GM12873 (cell line): ENCODE measurements around the gene PLEKHH1.
A peak's percentile ranks its signal among the peaks of the same experiment; 100 is the strongest.

Experiments
- CTCF ChIP-seq: IDR thresholded peaks from 2 replicates; pipeline ENCODE4 v1.5.1; 2012; ENCODE audit warnings: low read depth, mild to moderate bottlenecking, moderate library complexity, low read length, control low read depth; ENCODE audit not compliant: insufficient read depth; ENCODE audit errors: missing control alignments

PLEKHH1 gene

GRCh38 chr14:67532998-67533753, at the start of gene PLEKHH1:
PLEKHH1 (plus strand) TSS chr14:67533290; CDS start chr14:67541868, 8,578 bp downstream.
- TF ChIP-seq CTCF = no peak

GRCh38 chr14:67483579-67484285, 49.4 kb upstream of the PLEKHH1 start:
- TF ChIP-seq CTCF = no peak

DNA sequence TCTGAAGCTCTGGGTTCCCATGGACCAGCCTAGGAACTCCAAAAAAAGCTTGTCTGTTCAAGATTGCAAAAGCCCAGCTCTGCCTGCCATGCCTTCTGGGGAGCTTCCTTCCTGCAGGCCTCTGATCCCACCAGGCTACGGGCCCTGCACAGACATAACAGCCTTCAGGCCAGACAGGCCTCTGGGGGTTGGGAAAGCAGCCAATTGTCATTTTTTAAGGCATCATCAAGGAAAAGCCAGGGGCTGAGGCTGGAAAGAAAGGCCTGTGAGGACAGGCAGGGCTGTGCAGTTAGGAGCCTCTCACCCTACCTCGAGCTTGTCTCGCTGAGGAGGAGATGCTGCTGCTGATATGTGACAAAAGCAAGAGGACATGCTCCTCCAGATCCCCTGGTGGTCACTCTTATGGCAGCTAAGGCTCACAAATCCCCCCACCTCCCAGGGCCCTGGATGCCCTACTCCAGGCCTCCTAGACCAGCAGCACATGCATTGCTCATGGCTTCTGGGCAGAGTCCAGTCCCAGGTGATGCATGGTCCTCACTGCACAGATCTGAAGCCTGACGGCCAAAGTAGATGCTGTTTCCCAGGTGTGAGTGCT, 47.5 kb upstream of the PLEKHH1 start:
- TF ChIP-seq CTCF = peak; percentile 17

DNA sequence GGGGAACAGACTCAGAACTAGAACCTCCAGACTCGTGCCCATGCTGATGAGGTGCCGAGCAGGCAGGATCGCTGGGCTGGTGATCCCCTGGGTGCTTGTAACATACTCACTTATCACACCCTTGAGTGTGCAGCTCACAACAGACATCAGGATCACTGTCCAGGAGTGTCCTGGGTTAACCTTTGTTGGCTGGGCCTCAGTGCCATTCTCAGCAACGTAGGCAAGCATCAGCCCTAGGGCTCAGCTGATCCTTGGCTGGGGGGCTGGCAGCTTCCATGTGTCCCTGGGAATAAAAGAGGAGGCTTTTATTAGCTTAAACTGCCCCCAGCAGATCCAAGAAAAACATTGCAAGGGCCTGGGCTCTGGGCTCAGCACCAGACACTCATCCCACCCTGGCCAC, 46.2 kb upstream of the PLEKHH1 start:
- no peak for TF ChIP-seq CTCF

DNA sequence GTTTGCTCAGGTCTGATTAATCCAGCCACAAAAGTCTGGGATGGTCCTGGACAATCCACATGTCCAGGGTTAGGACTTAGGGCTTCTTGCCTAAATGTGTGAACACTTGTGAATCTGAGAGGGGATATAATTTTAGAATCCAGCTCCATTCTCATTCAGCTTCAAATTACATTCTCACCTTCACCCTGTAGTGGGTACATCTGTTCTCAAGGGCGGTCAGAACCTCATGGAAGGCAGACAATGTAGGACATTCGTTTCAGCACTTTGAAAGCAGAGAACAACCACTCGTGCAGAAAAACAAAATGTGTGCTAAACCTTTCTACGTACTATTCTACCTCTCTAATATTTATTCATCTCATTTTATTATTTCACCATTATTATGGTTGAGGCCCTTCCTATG, 45.8 kb upstream of the PLEKHH1 start:
- no peak for TF ChIP-seq CTCF

- TF ChIP-seq CTCF = peak; percentile 3
Observed at GRCh38 chr14:67487937-67488893, 44.9 kb upstream of the PLEKHH1 start, which contains the start of gene TMEM229B. TMEM229B (minus strand) TSS chr14:67488721; CDS start chr14:67473923, 14,798 bp downstream.
